ENCODE measurements around the gene RHOB. TPM values are rescaled to one million over a fixed set of nuclear protein-coding genes. Genes with fewer than 3 reads are reported as not detected.

RHOB gene
- total RNA-seq, 1 donor from 2014 or later, result 292 TPM

- H3K4me3 Mint-ChIP-seq (ENCODE audit: unreplicated experiment), result no peak overlapping the region
- H3K27ac Mint-ChIP-seq (ENCODE audit: unreplicated experiment), result no peak overlapping the region
- H3K36me3 Mint-ChIP-seq (ENCODE audit: low read depth, unreplicated experiment), result peaks cover 4% of the 10 kb centered on the region
- peaks cover 6% of the 10 kb centered on the region for H3K9me3 Mint-ChIP-seq (ENCODE audit: unreplicated experiment)
- TF ChIP-seq, protein P1, sequence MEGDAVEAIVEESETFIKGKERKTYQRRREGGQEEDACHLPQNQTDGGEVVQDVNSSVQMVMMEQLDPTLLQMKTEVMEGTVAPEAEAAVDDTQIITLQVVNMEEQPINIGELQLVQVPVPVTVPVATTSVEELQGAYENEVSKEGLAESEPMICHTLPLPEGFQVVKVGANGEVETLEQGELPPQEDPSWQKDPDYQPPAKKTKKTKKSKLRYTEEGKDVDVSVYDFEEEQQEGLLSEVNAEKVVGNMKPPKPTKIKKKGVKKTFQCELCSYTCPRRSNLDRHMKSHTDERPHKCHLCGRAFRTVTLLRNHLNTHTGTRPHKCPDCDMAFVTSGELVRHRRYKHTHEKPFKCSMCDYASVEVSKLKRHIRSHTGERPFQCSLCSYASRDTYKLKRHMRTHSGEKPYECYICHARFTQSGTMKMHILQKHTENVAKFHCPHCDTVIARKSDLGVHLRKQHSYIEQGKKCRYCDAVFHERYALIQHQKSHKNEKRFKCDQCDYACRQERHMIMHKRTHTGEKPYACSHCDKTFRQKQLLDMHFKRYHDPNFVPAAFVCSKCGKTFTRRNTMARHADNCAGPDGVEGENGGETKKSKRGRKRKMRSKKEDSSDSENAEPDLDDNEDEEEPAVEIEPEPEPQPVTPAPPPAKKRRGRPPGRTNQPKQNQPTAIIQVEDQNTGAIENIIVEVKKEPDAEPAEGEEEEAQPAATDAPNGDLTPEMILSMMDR (IDR thresholded peaks at IDR 0.05; ENCODE audit: unreplicated experiment), result no peak
- H3K4me1 Mint-ChIP-seq (ENCODE audit: unreplicated experiment), result peaks cover 4% of the 10 kb centered on the region
- no peak for DNase-seq (ENCODE audit: low spot score)
- H3K27me3 Mint-ChIP-seq (ENCODE audit: unreplicated experiment), result peaks cover 9% of the 10 kb centered on the region
Observed at GRCh38 chr2:20482725-20483124, 35.9 kb downstream of the RHOB start.

DNA sequence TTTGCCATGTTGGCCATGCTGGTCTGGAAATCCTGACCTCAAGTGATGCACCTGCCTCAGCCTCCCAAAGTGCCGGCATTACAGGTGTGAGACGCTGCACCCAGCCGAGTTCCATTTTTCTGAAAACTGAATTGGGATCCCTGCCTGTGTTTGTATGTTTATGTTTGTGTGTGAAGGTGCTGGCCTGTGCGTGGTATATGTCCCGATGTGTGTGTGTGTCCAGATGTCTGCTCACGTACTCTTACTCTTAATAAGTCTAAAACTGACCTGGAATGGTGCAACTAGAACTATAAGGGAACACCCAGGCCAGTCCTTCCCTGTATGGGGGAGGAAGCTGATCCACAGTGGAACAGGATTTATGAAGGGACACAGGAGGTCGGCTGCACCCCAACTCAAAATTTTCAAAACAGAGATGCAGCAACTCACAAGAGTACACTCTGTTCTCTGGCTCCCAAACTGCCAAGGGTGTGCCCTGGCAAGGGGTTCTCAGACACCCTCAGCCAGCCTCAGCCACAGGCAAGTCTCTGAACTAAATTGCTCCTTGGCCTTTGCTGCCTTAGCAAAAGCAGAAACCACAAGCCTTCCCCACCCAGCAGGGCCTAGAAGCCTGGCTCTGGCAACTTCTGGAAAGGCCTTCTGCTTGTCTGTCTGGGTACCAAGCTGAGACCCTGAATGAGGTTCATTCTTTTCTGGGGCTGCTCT is 36.5 kb downstream of the RHOB start:
- Mint-ChIP-seq H3K27ac (ENCODE audit: unreplicated experiment) (no peak overlapping the region), H3K4me1 (ENCODE audit: unreplicated experiment) (peaks cover 6% of the 10 kb centered on the region), H3K27me3 (ENCODE audit: unreplicated experiment) (peaks cover 9% of the 10 kb centered on the region), H3K9me3 (ENCODE audit: unreplicated experiment) (peaks cover 2% of the 10 kb centered on the region), H3K36me3 (ENCODE audit: low read depth, unreplicated experiment) (peaks cover 4% of the 10 kb centered on the region), H3K4me3 (ENCODE audit: unreplicated experiment) (no peak overlapping the region)
- no peak for DNase-seq (ENCODE audit: low spot score)
- TF ChIP-seq, protein P1 (IDR thresholded peaks at IDR 0.05; ENCODE audit: unreplicated experiment), result no peak

GRCh38 chr2:20484034-20484617 is 37.3 kb downstream of the RHOB start:
- Mint-ChIP-seq H3K9me3 (ENCODE audit: unreplicated experiment) (no peaks in the 10 kb centered on the region), H3K36me3 (ENCODE audit: low read depth, unreplicated experiment) (peaks cover 4% of the 10 kb centered on the region), H3K27ac (ENCODE audit: unreplicated experiment) (no peak overlapping the region), H3K4me3 (ENCODE audit: unreplicated experiment) (no peak overlapping the region), H3K4me1 (ENCODE audit: unreplicated experiment) (peaks cover 11% of the 10 kb centered on the region), H3K27me3 (ENCODE audit: unreplicated experiment) (peaks cover 9% of the 10 kb centered on the region)
- no peak for DNase-seq (ENCODE audit: low spot score)
- TF ChIP-seq, protein P1 (IDR thresholded peaks at IDR 0.05; ENCODE audit: unreplicated experiment), result no peak

DNA sequence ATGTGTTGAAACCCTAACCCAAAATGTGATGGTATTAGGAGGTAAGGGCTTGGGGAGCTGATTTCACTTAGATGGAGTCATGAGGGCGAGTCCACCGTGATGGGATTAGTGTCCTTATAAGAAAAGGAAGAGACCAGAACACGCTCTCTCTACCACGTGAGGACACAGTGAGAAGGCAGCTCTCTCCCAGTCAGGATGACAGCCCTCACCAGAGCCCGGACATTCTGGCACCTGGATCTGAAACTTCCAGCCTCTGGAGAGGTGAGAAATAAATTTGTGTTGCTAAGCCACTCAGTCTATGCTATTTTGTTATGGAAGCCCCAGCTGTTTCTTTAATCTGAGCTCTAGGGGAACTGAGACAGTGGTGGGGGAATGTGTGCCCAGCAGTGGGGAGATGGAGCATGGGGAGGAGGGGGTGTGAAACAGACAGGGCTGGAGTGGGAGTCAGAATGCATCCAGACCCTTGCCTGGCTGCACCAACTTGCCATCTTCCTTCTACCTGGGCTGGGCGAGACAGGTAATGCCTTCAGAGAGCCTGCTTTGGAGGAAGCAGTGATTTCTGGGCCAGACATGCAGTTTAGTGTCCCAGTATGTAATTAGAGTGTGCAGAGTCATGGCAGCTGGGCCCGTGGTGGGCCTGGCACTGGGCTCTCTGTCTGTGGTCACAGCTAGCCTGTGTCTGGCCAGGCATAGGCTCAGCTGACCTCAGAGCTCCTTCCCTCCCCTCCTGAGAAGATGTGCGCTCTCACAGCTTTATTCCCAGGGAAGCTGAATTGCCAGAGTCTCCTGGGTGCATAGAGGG is 38.1 kb downstream of the RHOB start:
- peaks cover 11% of the 10 kb centered on the region for H3K4me1 Mint-ChIP-seq (ENCODE audit: unreplicated experiment)
- H3K36me3 Mint-ChIP-seq (ENCODE audit: low read depth, unreplicated experiment), result peaks cover 4% of the 10 kb centered on the region
- no peak overlapping the region for H3K27ac Mint-ChIP-seq (ENCODE audit: unreplicated experiment)
- H3K4me3 Mint-ChIP-seq (ENCODE audit: unreplicated experiment), result no peak overlapping the region
- peaks cover 7% of the 10 kb centered on the region for H3K27me3 Mint-ChIP-seq (ENCODE audit: unreplicated experiment)
- TF ChIP-seq, protein P1 (IDR thresholded peaks at IDR 0.05; ENCODE audit: unreplicated experiment), result no peak
- no peak for DNase-seq (ENCODE audit: low spot score)
- H3K9me3 Mint-ChIP-seq (ENCODE audit: unreplicated experiment), result no peaks in the 10 kb centered on the region
